Keratinocyte (primary cell): ENCODE measurements around the gene RNF215.

Experiments used
- CTCF ChIP-seq, 3 experiments: IDR thresholded peaks in 1 of 3; conservative IDR thresholded peaks in 1 of 3; optimal IDR thresholded peaks in 1 of 3; 2 replicates in 2 of 3; 3 replicates in 1 of 3; pipeline versions ENCODE3 to v1.5.1; 2011; ENCODE audit warnings: low read length in 3 of 3, mild to moderate bottlenecking in 3 of 3, moderate library complexity in 2 of 3, control low read depth in 1 of 3, inconsistent platforms in 1 of 3; ENCODE audit not compliant: insufficient read depth in 2 of 3; ENCODE audit errors: extremely low read depth in 1 of 3
- EZH2 ChIP-seq: IDR thresholded peaks from one replicate; pipeline ENCODE4 v1.6.1; 2012; ENCODE audit warnings: inconsistent platforms, mild to moderate bottlenecking, low read length, moderate library complexity

GRCh38 chr22:30340911-30341685 lies 46.1 kb downstream of the RNF215 start:
- TF ChIP-seq CTCF (optimal IDR thresholded peaks at IDR 0.05 in 1 of 3, IDR thresholded peaks at IDR 0.05 in 1 of 3, conservative IDR thresholded peaks at IDR 0.05 in 1 of 3; ENCODE audit: extremely low read depth in 1 of 3, insufficient read depth in 2 of 3, low read length in 3 of 3) (no peak), EZH2 (no peak)
